Activated CD4-positive, alpha-beta memory T cell treated with anti-CD3 and anti-CD28 coated beads for 36 hours (primary cell): ENCODE data around the gene LRRC73. TPM values are rescaled to one million over a fixed set of nuclear protein-coding genes. Genes with fewer than 3 reads are reported as not detected.
"Not testable (repeated sequence)": the region's sequence is repeated elsewhere in the genome, so short reads cannot be mapped to it uniquely, and the experiment has no call there.

Experiments used
- CTCF ChIA-PET: fragments of 350-600 bp; sonication (Branson Sonifier 250); formaldehyde crosslinking; loops from one replicate; lab custom pipeline; 2021; ENCODE audit warnings: antibody characterized with exemption, inconsistent platforms; lab: Charles Lee
- POLR2A ChIA-PET: fragments of 350-600 bp; sonication (Branson Sonifier 250); formaldehyde crosslinking; loops from one replicate; lab custom pipeline; 2021; ENCODE audit warnings: antibody characterized with exemption; lab: Charles Lee
- DNase-seq: peaks from one replicate; pipeline ENCODE4 v3.0.0-alpha.2; 2020
- H3K27ac Mint-ChIP-seq: one replicate; pipeline ENCODE4 v1.8.0; 2021; ENCODE audit warnings: mixed read lengths
- H3K27me3 Mint-ChIP-seq: one replicate; pipeline ENCODE4 v1.8.0; 2021; ENCODE audit warnings: mixed read lengths
- H3K36me3 Mint-ChIP-seq: one replicate; pipeline ENCODE4 v1.8.0; 2021; ENCODE audit warnings: mixed read lengths
- H3K4me1 Mint-ChIP-seq: one replicate; pipeline ENCODE4 v1.8.0; 2021; ENCODE audit warnings: low read depth, mixed read lengths
- H3K4me3 Mint-ChIP-seq: one replicate; pipeline ENCODE4 v1.8.0; 2021; ENCODE audit warnings: mild to moderate bottlenecking, mixed read lengths
- H3K9me3 Mint-ChIP-seq: one replicate; pipeline ENCODE4 v1.8.0; 2021; ENCODE audit warnings: mixed read lengths
- intact Hi-C: fragments of 100-400 bp; cut with micrococcal nuclease; formaldehyde crosslinking; loops from one replicate; pipeline ENCODE4 v1.15.1; 2023
- total RNA-seq, 2 experiments: library from RNA; stranded (reverse); gene quantifications; one replicate each; pipeline ENCODE4 v1.2.3, GENCODE V29; 2021

The LRRC73 gene
- total RNA-seq, 2 experiments from 2014 or later = 0.12 TPM; not detected in 1

GRCh38 chr6:43499028-43499815, 10.9 kb downstream of the LRRC73 start:
- intact Hi-C loops = no loop called here
- peaks cover 9% of the 10 kb centered on the region for H3K36me3 Mint-ChIP-seq
- H3K27me3 Mint-ChIP-seq = no peaks in the 10 kb centered on the region
- DNase-seq = no peak
- ChIA-PET POLR2A (no interaction called here), CTCF (interaction anchor here (2.2 kb wide), 1 partner anchor 9 kb away, joined by 9 read pairs; no protein-coding TSS in a partner anchor)
- H3K27ac Mint-ChIP-seq = no peak overlapping the region
- peaks cover 13% of the 10 kb centered on the region for H3K4me1 Mint-ChIP-seq
- no peak overlapping the region for H3K4me3 Mint-ChIP-seq
- H3K9me3 Mint-ChIP-seq = no peaks in the 10 kb centered on the region

GRCh38 chr6:43498291-43498690, 11.9 kb downstream of the LRRC73 start:
- CTCF ChIA-PET = interaction anchor here (1.1 to 2.2 kb wide), 2 partner anchors 10 to 236 kb away, joined by 3 to 9 read pairs; no protein-coding TSS in a partner anchor
- intact Hi-C loops, H3K4me3 Mint-ChIP-seq, H3K27ac Mint-ChIP-seq, H3K36me3 Mint-ChIP-seq, H3K9me3 Mint-ChIP-seq, H3K27me3 Mint-ChIP-seq, POLR2A ChIA-PET, DNase-seq: not testable (repeated sequence)
- H3K4me1 Mint-ChIP-seq = peaks cover 20% of the 10 kb centered on the region

- Mint-ChIP-seq H3K36me3 (peaks cover 2% of the 10 kb centered on the region), H3K4me1 (peaks cover 23% of the 10 kb centered on the region), H3K27me3 (no peaks in the 10 kb centered on the region), H3K4me3 (no peak overlapping the region), H3K9me3 (no peaks in the 10 kb centered on the region), H3K27ac (no peak overlapping the region)
- no peak for DNase-seq
- intact Hi-C loops = no loop called here
- ChIA-PET CTCF (interaction anchor here (1.1 to 2.2 kb wide), 2 partner anchors 10 to 235 kb away, joined by 3 to 9 read pairs; no protein-coding TSS in a partner anchor), POLR2A (no interaction called here)
These were observed 12.5 kb downstream of the LRRC73 start for GRCh38 chr6:43497689-43498088.

- no peak overlapping the region for H3K4me3 Mint-ChIP-seq
- CTCF ChIA-PET = interaction anchor here (0.9 kb wide), 1 partner anchor 13 kb away, joined by 3 read pairs; the partner anchor contains the start of gene LRRC73
These were observed 13.1 kb downstream of the LRRC73 start for GRCh38 chr6:43497129-43497396.

GRCh38 chr6:43496370-43497128, 13.6 kb downstream of the LRRC73 start:
- Mint-ChIP-seq H3K27me3 (no peaks in the 10 kb centered on the region), H3K27ac (no peak overlapping the region), H3K4me1 (peaks cover 25% of the 10 kb centered on the region), H3K9me3 (no peaks in the 10 kb centered on the region), H3K36me3 (peaks cover 2% of the 10 kb centered on the region), H3K4me3 (no peak overlapping the region)
- ChIA-PET POLR2A (no interaction called here), CTCF (interaction anchor here (0.8 to 4.5 kb wide), 3 partner anchors 10 to 19 kb away, joined by 3 to 40 read pairs (median 4); partner anchors contain the start of genes LRRC73 and TJAP1)
- DNase-seq = peak; percentile 34
- intact Hi-C loops = no loop called here

More at GRCh38 chr6:43497129-43497396, 13.1 kb downstream of the LRRC73 start:
- intact Hi-C loops = no loop called here
- no peak for DNase-seq
- H3K27me3 Mint-ChIP-seq = no peaks in the 10 kb centered on the region
- peaks cover 2% of the 10 kb centered on the region for H3K36me3 Mint-ChIP-seq
- no peaks in the 10 kb centered on the region for H3K9me3 Mint-ChIP-seq
- no peak overlapping the region for H3K27ac Mint-ChIP-seq
- POLR2A ChIA-PET = no interaction called here
- H3K4me1 Mint-ChIP-seq = peaks cover 25% of the 10 kb centered on the region

GRCh38 chr6:43495409-43495941, 14.7 kb downstream of the LRRC73 start:
- Mint-ChIP-seq H3K4me3 (no peak overlapping the region), H3K27me3 (no peaks in the 10 kb centered on the region), H3K4me1 (peaks cover 25% of the 10 kb centered on the region), H3K36me3 (no peaks in the 10 kb centered on the region), H3K27ac (peak overlapping the region; percentile 49), H3K9me3 (no peaks in the 10 kb centered on the region)
- ChIA-PET POLR2A (interaction anchor here (1.2 kb wide), 1 partner anchor 18 kb away, joined by 3 read pairs; no protein-coding TSS in a partner anchor), CTCF (interaction anchor here (1.1 to 4.5 kb wide), 5 partner anchors 11 to 266 kb away, joined by 4 to 40 read pairs (median 4); partner anchors contain the start of genes CRIP3 and DNPH1)
- DNase-seq = no peak
- intact Hi-C loops = no loop called here

GRCh38 chr6:43494766-43495165, 15.4 kb downstream of the LRRC73 start:
- Mint-ChIP-seq H3K4me3 (no peak overlapping the region), H3K27ac (no peak overlapping the region), H3K9me3 (no peaks in the 10 kb centered on the region), H3K36me3 (peaks cover 2% of the 10 kb centered on the region), H3K4me1 (peaks cover 25% of the 10 kb centered on the region), H3K27me3 (no peaks in the 10 kb centered on the region)
- POLR2A ChIA-PET = interaction anchor here (0.5 to 1.2 kb wide), 2 partner anchors 17 to 52 kb away, joined by 3 to 6 read pairs; no protein-coding TSS in a partner anchor
- CTCF ChIA-PET = interaction anchor here (1.1 to 4.5 kb wide), 5 partner anchors 11 to 265 kb away, joined by 4 to 40 read pairs (median 4); partner anchors contain the start of genes CRIP3 and DNPH1
- intact Hi-C loops = no loop called here
- DNase-seq = no peak

- peaks cover 25% of the 10 kb centered on the region for H3K4me1 Mint-ChIP-seq
- intact Hi-C loops = no loop called here
- H3K27ac Mint-ChIP-seq = no peak overlapping the region
These were observed 15.8 kb downstream of the LRRC73 start for GRCh38 chr6:43494321-43494720.

GRCh38 chr6:43493833-43494232, 16.3 kb downstream of the LRRC73 start:
- no peak overlapping the region for H3K27ac Mint-ChIP-seq
- peaks cover 2% of the 10 kb centered on the region for H3K36me3 Mint-ChIP-seq
- H3K4me1 Mint-ChIP-seq = peaks cover 25% of the 10 kb centered on the region
- intact Hi-C loops = no loop called here
- POLR2A ChIA-PET = interaction anchor here (1.0 kb wide), 1 partner anchor 13 kb away, joined by 3 read pairs; no protein-coding TSS in a partner anchor
- no peak for DNase-seq
- CTCF ChIA-PET = interaction anchor here (2.7 to 4.5 kb wide), 2 partner anchors 12 to 264 kb away, joined by 7 to 40 read pairs; partner anchors contain the start of gene DNPH1
- no peaks in the 10 kb centered on the region for H3K27me3 Mint-ChIP-seq
- H3K4me3 Mint-ChIP-seq = no peak overlapping the region
- no peaks in the 10 kb centered on the region for H3K9me3 Mint-ChIP-seq

More at GRCh38 chr6:43494321-43494720, 15.8 kb downstream of the LRRC73 start:
- Mint-ChIP-seq H3K9me3 (no peaks in the 10 kb centered on the region), H3K36me3 (peaks cover 2% of the 10 kb centered on the region), H3K27me3 (no peaks in the 10 kb centered on the region), H3K4me3 (no peak overlapping the region)
- DNase-seq = no peak
- CTCF ChIA-PET = interaction anchor here (1.1 to 4.5 kb wide), 4 partner anchors 12 to 265 kb away, joined by 4 to 40 read pairs (median 6); partner anchors contain the start of genes CRIP3 and DNPH1
- POLR2A ChIA-PET = interaction anchor here (0.5 to 1.2 kb wide), 2 partner anchors 17 to 52 kb away, joined by 3 to 6 read pairs; no protein-coding TSS in a partner anchor

GRCh38 chr6:43493230-43493629, 16.9 kb downstream of the LRRC73 start:
- Mint-ChIP-seq H3K4me3 (no peak overlapping the region), H3K9me3 (no peaks in the 10 kb centered on the region), H3K4me1 (peaks cover 25% of the 10 kb centered on the region), H3K27me3 (no peaks in the 10 kb centered on the region), H3K27ac (no peak overlapping the region), H3K36me3 (peaks cover 2% of the 10 kb centered on the region)
- ChIA-PET CTCF (interaction anchor here (2.7 to 4.5 kb wide), 2 partner anchors 13 to 264 kb away, joined by 7 to 40 read pairs; partner anchors contain the start of gene DNPH1), POLR2A (interaction anchor here (1.0 kb wide), 1 partner anchor 14 kb away, joined by 3 read pairs; no protein-coding TSS in a partner anchor)
- DNase-seq = no peak
- intact Hi-C loops = no loop called here

GRCh38 chr6:43492673-43493072, 17.5 kb downstream of the LRRC73 start:
- ChIA-PET CTCF (interaction anchor here (1.0 to 4.5 kb wide), 2 partner anchors 13 to 37 kb away, joined by 3 to 40 read pairs; partner anchors contain the start of gene DLK2), POLR2A (interaction anchor here (1.4 kb wide), 1 partner anchor 45 kb away, joined by 3 read pairs; no protein-coding TSS in a partner anchor)
- Mint-ChIP-seq H3K27me3 (no peaks in the 10 kb centered on the region), H3K36me3 (peaks cover 2% of the 10 kb centered on the region), H3K4me1 (peaks cover 25% of the 10 kb centered on the region), H3K9me3 (no peaks in the 10 kb centered on the region), H3K4me3 (no peak overlapping the region), H3K27ac (no peak overlapping the region)
- intact Hi-C loops = no loop called here
- DNase-seq = no peak
